GM23248 (cell line): ENCODE data around the gene PLEKHG3. TPM values are rescaled to one million over a fixed set of nuclear protein-coding genes. Genes with fewer than 3 reads are reported as not detected.

ENCODE experiments used
- DNase-seq: peaks from one replicate; pipeline ENCODE4 v3.0.0-alpha.2; 2015
- H2AFZ ChIP-seq: fragments of 200-600 bp; sonication (generic); 2 replicates; pipeline ENCODE4 v1.6.1; 2016; ENCODE audit warnings: antibody characterized with exemption
- H3F3A ChIP-seq: fragments of 200-600 bp; sonication (generic); 2 replicates; pipeline ENCODE4 v1.6.1; 2016; ENCODE audit warnings: mild to moderate bottlenecking, antibody characterized with exemption, mixed run types; ENCODE audit not compliant: insufficient read depth
- H3K27ac ChIP-seq: fragments of 200-600 bp; sonication (generic); 2 replicates; pipeline ENCODE4 v1.5.1; 2016; ENCODE audit warnings: mild to moderate bottlenecking
- H3K27me3 ChIP-seq: fragments of 200-600 bp; sonication (generic); replicated peaks from 2 replicates; pipeline ENCODE4 v1.6.1; 2016; ENCODE audit warnings: mild to moderate bottlenecking; ENCODE audit not compliant: insufficient read depth
- H3K36me3 ChIP-seq: fragments of 200-600 bp; sonication (generic); 2 replicates; pipeline ENCODE4 v1.6.1; 2016; ENCODE audit warnings: low read depth, mild to moderate bottlenecking
- H3K4me1 ChIP-seq: fragments of 200-600 bp; sonication (generic); 2 replicates; pipeline ENCODE4 v1.6.1; 2016; ENCODE audit warnings: mild to moderate bottlenecking; ENCODE audit not compliant: insufficient read depth
- H3K4me2 ChIP-seq: fragments of 200-600 bp; sonication (generic); one replicate; pipeline ENCODE4 v1.6.1; 2016; ENCODE audit warnings: mild to moderate bottlenecking; ENCODE audit not compliant: unreplicated experiment
- H3K4me3 ChIP-seq: fragments of 200-600 bp; sonication (generic); 2 replicates; pipeline ENCODE4 v1.5.1; 2016; ENCODE audit warnings: mild to moderate bottlenecking
- H3K79me2 ChIP-seq: fragments of 200-600 bp; sonication (generic); 2 replicates; pipeline ENCODE4 v1.6.1; 2016; ENCODE audit warnings: mild to moderate bottlenecking; ENCODE audit not compliant: insufficient read depth
- H3K9ac ChIP-seq: fragments of 200-600 bp; sonication (generic); 2 replicates; pipeline ENCODE4 v1.6.1; 2016; ENCODE audit warnings: mild to moderate bottlenecking
- H3K9me2 ChIP-seq: fragments of 200-600 bp; sonication (generic); 2 replicates; pipeline ENCODE4 v1.6.1; 2016; ENCODE audit warnings: mixed run types, mild to moderate bottlenecking, moderate library complexity; ENCODE audit not compliant: insufficient read depth
- H3K9me3 ChIP-seq: fragments of 200-600 bp; sonication (generic); one replicate; pipeline ENCODE4 v1.6.1; 2017; ENCODE audit warnings: low read depth
- H4K20me1 ChIP-seq: fragments of 200-600 bp; sonication (generic); 2 replicates; pipeline ENCODE4 v1.6.0; 2016; ENCODE audit not compliant: insufficient read depth
- EZH2 ChIP-seq: fragments of 200-600 bp; sonication (generic); IDR thresholded peaks from 2 replicates; pipeline ENCODE4 v1.6.1; 2018; ENCODE audit warnings: antibody characterized with exemption, mild to moderate bottlenecking; ENCODE audit not compliant: insufficient read depth, poor library complexity, severe bottlenecking
- EZH2phosphoT487 ChIP-seq: fragments of 200-600 bp; sonication (generic); IDR thresholded peaks from 2 replicates; pipeline ENCODE4 v1.6.1; 2018; ENCODE audit warnings: antibody characterized with exemption, moderate library complexity, mild to moderate bottlenecking, low read depth; ENCODE audit not compliant: insufficient read depth
- WGBS, 2 experiments: methylation state at CpG; one replicate each; pipeline ENCODE4 v1.1.6; 2015 to 2017; ENCODE audit warnings: low lambda C conversion rate in 2 of 2, low coverage in 1 of 2; ENCODE audit errors: missing lambda C conversion rate in 2 of 2; 5-methylcytosine and 5-hydroxymethylcytosine counted together
- in situ Hi-C: fragments of 300-500 bp; cut with MboI; formaldehyde crosslinking; loops from 2 replicates; pipeline ENCODE4 v1.15.0; 2020
- polyA plus RNA-seq: library from polyadenylated mRNA; unstranded; fragments of >200 nt; fragmentation: Nextera tagmentation; extraction: Ambion mirVana; gene quantifications from 2 replicates; pipeline ENCODE4 v1.2.1, GENCODE V29; 2016
- total RNA-seq: library from RNA; depleted of rRNA; stranded (reverse); fragments of >200 nt; shearing (Covaris generic); gene quantifications from 2 replicates; pipeline ENCODE4 v1.2.3, GENCODE V29; 2014

Gene PLEKHG3
- total and polyA plus RNA-seq, 2 experiments from 2014 or later = 2.1 to 6.9 TPM

DNA sequence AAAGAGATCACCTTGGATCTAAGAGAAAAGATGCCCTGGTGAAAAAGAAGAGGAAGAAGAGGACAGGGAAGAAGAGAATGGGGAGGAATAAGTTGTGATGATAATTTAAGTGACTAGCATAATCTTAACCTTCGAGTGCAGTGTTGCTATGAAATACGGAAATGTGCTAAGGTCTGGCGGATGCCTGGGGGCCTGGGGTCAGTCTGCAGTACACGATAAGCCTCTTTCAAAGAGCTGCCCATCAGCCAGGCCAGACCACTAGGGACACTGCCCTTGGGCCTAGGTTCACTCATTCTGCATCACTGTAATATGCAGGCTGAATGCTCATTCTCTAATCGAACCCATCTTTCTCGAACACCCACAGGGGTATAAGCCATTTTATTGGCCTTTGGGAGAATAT, 83.4 kb downstream of the PLEKHG3 start:
- H4K20me1 ChIP-seq = no peaks in the 10 kb centered on the region
- no peak overlapping the region for H3K4me2 ChIP-seq
- H3K9ac ChIP-seq = no peak overlapping the region
- H3K27me3 ChIP-seq = no peaks in the 10 kb centered on the region
- H3K36me3 ChIP-seq = no peaks in the 10 kb centered on the region
- WGBS, 2 experiments = 92 to 96% methylated on average over 6 of the region's 6 CpGs
- no peak overlapping the region for H3K4me3 ChIP-seq
- H3K79me2 ChIP-seq = no peaks in the 10 kb centered on the region
- TF ChIP-seq EZH2 = no peak
- no peak for TF ChIP-seq EZH2phosphoT487
- no peaks in the 10 kb centered on the region for H3K9me2 ChIP-seq
- no peaks in the 10 kb centered on the region for H3K9me3 ChIP-seq
- no peak overlapping the region for H2AFZ ChIP-seq
- in situ Hi-C loops = no loop called here
- no peak overlapping the region for H3K27ac ChIP-seq
- H3F3A ChIP-seq = no peaks in the 10 kb centered on the region
- DNase-seq = no peak
- H3K4me1 ChIP-seq = peaks cover 3% of the 10 kb centered on the region; the same call in 1 of the 2 replicates

DNA sequence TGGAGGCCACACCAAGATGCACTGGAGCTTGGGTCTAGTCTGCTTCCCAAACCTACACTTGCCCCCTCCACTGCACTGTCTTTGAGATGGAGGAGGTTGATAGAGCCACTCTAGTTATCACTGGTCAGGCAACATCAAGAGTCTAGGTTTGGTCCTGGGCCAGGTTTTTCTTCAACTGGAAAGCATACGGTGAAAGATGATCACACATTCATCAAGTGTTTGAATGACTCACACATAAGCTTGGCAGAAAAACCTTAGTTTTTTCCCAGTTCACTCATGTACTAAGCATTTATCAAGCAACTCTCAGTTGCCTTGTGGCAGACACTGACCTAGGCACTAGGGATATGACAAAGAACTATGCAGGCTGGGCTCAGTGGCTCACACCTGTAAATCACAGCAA, 84.5 kb downstream of the PLEKHG3 start:
- Histone ChIP-seq H3K36me3 (no peaks in the 10 kb centered on the region), H3K9me2 (no peaks in the 10 kb centered on the region), H3K27ac (no peak overlapping the region), H2AFZ (no peak overlapping the region), H3K79me2 (no peaks in the 10 kb centered on the region), H4K20me1 (no peaks in the 10 kb centered on the region), H3K4me3 (no peak overlapping the region), H3F3A (no peaks in the 10 kb centered on the region), H3K4me2 (no peak overlapping the region), H3K27me3 (no peaks in the 10 kb centered on the region), H3K4me1 (peaks cover 3% of the 10 kb centered on the region; the same call in 1 of the 2 replicates), H3K9ac (no peak overlapping the region), H3K9me3 (no peaks in the 10 kb centered on the region)
- in situ Hi-C loops = no loop called here
- no peak for TF ChIP-seq EZH2phosphoT487
- TF ChIP-seq EZH2 = no peak
- WGBS, 2 experiments = 0 to 12% methylated on average over 1 of the region's 1 CpG
- DNase-seq = peak; percentile 94

GRCh38 chr14:64789696-64790095, 85.5 kb downstream of the PLEKHG3 start:
- H4K20me1 ChIP-seq = no peaks in the 10 kb centered on the region
- H3K4me1 ChIP-seq = peaks cover 3% of the 10 kb centered on the region; the same call in 1 of the 2 replicates
- no peak overlapping the region for H3K4me2 ChIP-seq
- H3K9ac ChIP-seq = no peak overlapping the region
- H3K9me2 ChIP-seq = no peaks in the 10 kb centered on the region
- no peak for DNase-seq
- 89 to 90% methylated on average over 5 of the region's 5 CpGs for WGBS, 2 experiments
- H3K27me3 ChIP-seq = no peaks in the 10 kb centered on the region
- no peak overlapping the region for H2AFZ ChIP-seq
- TF ChIP-seq EZH2 = no peak
- TF ChIP-seq EZH2phosphoT487 = no peak
- no peaks in the 10 kb centered on the region for H3F3A ChIP-seq
- no peak overlapping the region for H3K27ac ChIP-seq
- no peaks in the 10 kb centered on the region for H3K36me3 ChIP-seq
- no peaks in the 10 kb centered on the region for H3K9me3 ChIP-seq
- H3K4me3 ChIP-seq = no peak overlapping the region
- in situ Hi-C loops = no loop called here
- no peaks in the 10 kb centered on the region for H3K79me2 ChIP-seq

DNA sequence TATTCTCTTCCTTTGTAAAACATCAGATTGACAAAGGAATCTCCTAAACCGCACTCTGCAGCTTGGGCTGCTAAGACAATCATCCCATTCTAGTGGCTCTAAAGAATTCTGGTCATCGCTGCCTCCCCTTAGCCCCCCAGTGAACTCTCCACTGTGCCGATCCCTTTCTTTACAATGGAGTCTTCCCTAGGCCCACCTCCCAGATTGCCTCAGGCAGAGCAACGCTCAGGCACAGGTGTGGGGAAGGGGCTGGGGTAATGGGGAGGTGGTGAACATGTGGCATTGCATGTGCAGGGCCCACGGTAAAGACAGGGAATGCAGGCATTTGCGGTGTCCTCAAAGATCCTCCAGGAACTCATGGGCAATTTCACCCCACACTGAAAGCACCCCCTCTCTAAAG, 86.3 kb downstream of the PLEKHG3 start:
- no peaks in the 10 kb centered on the region for H3K36me3 ChIP-seq
- H3K4me1 ChIP-seq = peaks cover 3% of the 10 kb centered on the region; the same call in 1 of the 2 replicates
- no peak for DNase-seq
- no peak overlapping the region for H2AFZ ChIP-seq
- no peaks in the 10 kb centered on the region for H3F3A ChIP-seq
- no peak overlapping the region for H3K27ac ChIP-seq
- no peak for TF ChIP-seq EZH2
- TF ChIP-seq EZH2phosphoT487 = no peak
- no peaks in the 10 kb centered on the region for H3K9me2 ChIP-seq
- H3K4me2 ChIP-seq = no peak overlapping the region
- no peaks in the 10 kb centered on the region for H4K20me1 ChIP-seq
- in situ Hi-C loops = no loop called here
- no peaks in the 10 kb centered on the region for H3K79me2 ChIP-seq
- 76 to 78% methylated on average over 6 of the region's 6 CpGs for WGBS, 2 experiments
- H3K4me3 ChIP-seq = no peak overlapping the region
- no peak overlapping the region for H3K9ac ChIP-seq
- no peaks in the 10 kb centered on the region for H3K27me3 ChIP-seq
- H3K9me3 ChIP-seq = no peaks in the 10 kb centered on the region

DNA sequence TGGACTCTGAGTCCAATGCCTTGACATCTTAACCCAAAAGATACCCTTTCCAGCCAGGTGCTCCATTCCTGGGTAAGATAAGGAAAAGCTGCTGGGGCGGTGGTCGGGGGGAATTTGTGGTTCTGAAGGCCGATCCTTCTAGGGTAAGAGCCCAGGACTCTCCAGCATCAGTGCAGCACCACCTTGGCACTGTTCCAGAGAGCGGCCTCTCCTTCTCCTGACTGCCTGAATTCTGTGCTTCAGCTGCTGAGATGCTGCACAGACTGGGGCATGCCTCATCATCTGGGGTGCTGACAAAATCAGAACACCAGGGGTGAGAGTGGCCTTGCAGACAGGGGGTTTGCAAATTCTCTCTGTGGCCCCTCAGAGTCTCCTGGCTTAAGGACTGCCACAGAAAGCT, 88.0 kb downstream of the PLEKHG3 start:
- Histone ChIP-seq H3K9ac (no peak overlapping the region), H3K9me2 (no peaks in the 10 kb centered on the region), H3K4me3 (no peak overlapping the region), H2AFZ (no peak overlapping the region), H3K79me2 (no peaks in the 10 kb centered on the region), H3K4me1 (peaks cover 3% of the 10 kb centered on the region; the same call in 1 of the 2 replicates), H3K36me3 (no peaks in the 10 kb centered on the region), H3K9me3 (no peaks in the 10 kb centered on the region), H3F3A (no peaks in the 10 kb centered on the region), H3K27ac (no peak overlapping the region), H4K20me1 (no peaks in the 10 kb centered on the region), H3K4me2 (no peak overlapping the region), H3K27me3 (no peaks in the 10 kb centered on the region)
- in situ Hi-C loops = no loop called here
- no peak for DNase-seq
- TF ChIP-seq EZH2 (no peak), EZH2phosphoT487 (no peak)
- 10 to 26% methylated on average over 4 of the region's 4 CpGs for WGBS, 2 experiments
